Measurements from ENCODE around the gene PAFAH1B2.

DNA sequence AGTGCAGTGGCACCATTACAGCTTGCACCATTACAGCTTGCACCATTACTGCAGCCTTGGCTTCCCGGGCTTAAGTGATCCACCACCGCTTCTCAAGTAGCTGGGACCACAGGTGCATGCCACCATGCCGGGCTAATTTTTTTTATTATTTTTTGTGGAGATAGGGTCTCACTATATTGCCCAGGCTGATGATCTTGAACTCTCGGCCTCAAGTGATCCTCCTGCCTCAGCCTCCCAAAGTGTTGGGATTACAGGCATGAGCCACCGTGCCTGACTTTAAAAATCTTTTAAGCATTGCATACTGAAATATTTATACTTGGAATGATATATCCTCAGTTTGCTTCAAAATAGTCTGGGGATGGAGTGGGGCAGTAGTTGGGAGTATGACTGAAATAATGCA, 10.4 kb downstream of the PAFAH1B2 start:
- TF ChIP-seq, protein P1, sequence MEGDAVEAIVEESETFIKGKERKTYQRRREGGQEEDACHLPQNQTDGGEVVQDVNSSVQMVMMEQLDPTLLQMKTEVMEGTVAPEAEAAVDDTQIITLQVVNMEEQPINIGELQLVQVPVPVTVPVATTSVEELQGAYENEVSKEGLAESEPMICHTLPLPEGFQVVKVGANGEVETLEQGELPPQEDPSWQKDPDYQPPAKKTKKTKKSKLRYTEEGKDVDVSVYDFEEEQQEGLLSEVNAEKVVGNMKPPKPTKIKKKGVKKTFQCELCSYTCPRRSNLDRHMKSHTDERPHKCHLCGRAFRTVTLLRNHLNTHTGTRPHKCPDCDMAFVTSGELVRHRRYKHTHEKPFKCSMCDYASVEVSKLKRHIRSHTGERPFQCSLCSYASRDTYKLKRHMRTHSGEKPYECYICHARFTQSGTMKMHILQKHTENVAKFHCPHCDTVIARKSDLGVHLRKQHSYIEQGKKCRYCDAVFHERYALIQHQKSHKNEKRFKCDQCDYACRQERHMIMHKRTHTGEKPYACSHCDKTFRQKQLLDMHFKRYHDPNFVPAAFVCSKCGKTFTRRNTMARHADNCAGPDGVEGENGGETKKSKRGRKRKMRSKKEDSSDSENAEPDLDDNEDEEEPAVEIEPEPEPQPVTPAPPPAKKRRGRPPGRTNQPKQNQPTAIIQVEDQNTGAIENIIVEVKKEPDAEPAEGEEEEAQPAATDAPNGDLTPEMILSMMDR (IDR thresholded peaks at IDR 0.05) = no peak
- TF ChIP-seq POLR2A (IDR thresholded peaks at IDR 0.05) = no peak

Measured in esophagus squamous epithelium (tissue), 4 donors.